Measurements from ENCODE around the gene RGS12. TPM values are rescaled to one million over a fixed set of nuclear protein-coding genes. Genes with fewer than 3 reads are reported as not detected.

Gene RGS12
- total RNA-seq, 1 donor from 2014 or later, result 59.5 TPM

DNA sequence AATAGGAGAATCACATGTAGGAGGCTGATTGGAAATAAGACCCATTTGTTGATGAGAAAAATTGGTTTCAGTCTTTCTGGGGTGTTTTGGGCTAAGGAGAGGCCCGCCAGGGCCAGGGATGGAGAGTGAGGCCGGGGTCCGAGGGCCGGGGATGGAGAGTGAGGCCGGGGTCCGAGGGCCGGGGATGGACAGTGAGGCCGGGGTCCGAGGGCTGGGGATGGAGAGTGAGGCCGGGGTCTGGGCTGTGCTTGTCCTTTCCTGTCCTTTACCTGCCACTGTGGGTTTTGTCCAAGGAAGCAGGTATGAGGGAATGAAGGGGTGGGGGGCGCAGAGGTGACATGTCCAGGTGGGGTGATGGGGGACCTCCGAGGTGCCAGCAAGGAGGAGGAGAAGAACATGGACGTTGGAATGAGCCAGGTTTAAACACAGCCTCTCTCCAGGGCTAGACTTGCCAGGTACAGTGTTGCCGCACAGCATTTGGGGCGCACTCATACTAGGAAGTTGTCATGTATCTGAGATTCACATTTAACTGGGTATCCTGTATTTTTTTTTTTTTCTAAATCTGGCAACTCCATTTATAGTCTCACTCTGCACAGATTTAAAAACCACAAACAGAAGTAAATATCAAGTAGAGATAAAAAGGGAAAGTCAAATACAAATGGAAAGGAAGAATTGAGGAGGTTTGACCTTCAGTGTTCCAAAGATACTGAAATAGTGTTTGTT lies 8.8 kb downstream of the RGS12 start:
- H3K27me3 ChIP-seq (ENCODE audit: low read depth), result no peaks in the 10 kb centered on the region
- peaks cover 50% of the 10 kb centered on the region for H3K4me1 ChIP-seq
- DNase-seq (no peak), ATAC-seq (no peak)
- no peak overlapping the region for H3K27ac ChIP-seq
- no peaks in the 10 kb centered on the region for H3K36me3 ChIP-seq
- no peaks in the 10 kb centered on the region for H3K9me3 ChIP-seq
- no peak overlapping the region for H3K4me3 ChIP-seq
- intact Hi-C loops (cut with DNase I), result no loop called here
- TF ChIP-seq, protein P1, sequence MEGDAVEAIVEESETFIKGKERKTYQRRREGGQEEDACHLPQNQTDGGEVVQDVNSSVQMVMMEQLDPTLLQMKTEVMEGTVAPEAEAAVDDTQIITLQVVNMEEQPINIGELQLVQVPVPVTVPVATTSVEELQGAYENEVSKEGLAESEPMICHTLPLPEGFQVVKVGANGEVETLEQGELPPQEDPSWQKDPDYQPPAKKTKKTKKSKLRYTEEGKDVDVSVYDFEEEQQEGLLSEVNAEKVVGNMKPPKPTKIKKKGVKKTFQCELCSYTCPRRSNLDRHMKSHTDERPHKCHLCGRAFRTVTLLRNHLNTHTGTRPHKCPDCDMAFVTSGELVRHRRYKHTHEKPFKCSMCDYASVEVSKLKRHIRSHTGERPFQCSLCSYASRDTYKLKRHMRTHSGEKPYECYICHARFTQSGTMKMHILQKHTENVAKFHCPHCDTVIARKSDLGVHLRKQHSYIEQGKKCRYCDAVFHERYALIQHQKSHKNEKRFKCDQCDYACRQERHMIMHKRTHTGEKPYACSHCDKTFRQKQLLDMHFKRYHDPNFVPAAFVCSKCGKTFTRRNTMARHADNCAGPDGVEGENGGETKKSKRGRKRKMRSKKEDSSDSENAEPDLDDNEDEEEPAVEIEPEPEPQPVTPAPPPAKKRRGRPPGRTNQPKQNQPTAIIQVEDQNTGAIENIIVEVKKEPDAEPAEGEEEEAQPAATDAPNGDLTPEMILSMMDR (IDR thresholded peaks at IDR 0.05), result no peak

DNA sequence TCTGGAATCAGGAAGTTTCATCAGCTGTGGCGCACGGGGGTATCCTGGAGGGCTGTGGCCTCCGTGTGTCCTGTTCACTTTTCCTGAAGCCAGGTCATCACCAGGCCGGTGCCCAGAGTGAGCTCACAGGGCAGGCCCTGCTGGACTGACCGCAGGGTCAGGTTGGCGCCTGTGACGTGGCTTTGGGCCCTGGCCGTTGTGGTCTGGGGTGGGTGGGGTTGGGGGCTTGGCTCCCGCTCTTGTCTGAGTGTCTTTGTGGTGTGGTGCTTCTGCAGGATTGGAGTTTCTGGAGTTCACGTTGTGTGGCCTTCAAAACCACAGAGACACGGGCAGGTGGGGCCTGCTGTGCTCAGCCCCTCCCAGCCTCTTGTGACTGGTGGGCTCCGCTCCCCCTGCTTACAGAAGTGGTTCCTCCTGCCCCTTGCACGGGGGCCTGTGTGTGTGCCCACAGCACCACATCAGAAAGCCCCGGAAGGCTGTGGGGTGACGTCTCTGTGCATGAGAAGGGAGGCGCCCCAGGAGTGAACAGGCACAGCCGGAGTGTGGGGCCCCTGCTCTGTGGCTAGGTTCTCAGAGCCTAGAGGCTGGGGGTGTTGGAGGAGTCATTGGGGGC lies 9.5 kb downstream of the RGS12 start:
- H3K4me1 ChIP-seq, result peaks cover 56% of the 10 kb centered on the region
- DNase-seq (no peak), ATAC-seq (peak; percentile 13 to 50)
- intact Hi-C loops (cut with DNase I), result no loop called here
- no peaks in the 10 kb centered on the region for H3K9me3 ChIP-seq
- H3K36me3 ChIP-seq, result no peaks in the 10 kb centered on the region
- no peak overlapping the region for H3K27ac ChIP-seq
- H3K27me3 ChIP-seq (ENCODE audit: low read depth), result no peaks in the 10 kb centered on the region
- TF ChIP-seq, protein P1 (IDR thresholded peaks at IDR 0.05), result no peak
- no peak overlapping the region for H3K4me3 ChIP-seq

DNA sequence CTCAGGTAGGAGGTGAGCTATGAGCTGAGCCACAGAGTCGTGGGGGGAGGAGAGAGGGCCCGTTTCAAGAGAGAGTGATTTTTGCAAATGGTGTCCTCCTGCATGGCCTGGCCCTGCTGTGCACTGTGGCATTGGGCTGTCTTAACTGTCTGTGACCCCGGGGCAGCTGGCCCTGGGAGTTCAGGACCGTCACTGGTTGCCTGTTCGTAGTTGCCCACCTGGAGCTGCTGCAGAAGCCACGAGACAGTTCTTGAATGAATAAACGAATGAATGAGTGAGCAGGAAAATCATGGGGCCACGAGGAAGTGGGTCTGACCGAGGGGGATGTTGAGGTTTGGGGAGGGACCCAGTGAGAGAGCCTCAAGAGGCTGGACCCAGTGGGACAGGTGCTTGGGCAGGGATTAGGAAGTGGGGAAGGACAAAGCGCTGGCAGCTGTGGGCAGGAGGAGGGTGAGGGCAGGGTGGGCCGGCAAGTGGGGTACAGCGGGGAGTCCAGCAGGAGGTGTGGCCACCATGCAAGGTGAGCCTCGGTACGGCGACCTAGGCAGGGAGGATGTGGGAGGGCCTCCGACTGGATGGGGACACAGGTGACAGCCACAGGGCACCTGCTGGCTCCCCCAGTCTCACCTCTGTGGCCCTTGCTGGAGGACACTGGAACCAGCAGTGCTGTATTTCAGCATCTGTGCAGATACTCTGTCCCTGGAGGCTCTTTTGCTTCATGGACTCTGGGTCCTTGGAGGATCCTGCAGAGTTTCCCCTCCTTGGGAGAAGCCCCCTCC lies 10.2 kb downstream of the RGS12 start:
- TF ChIP-seq, protein P1 (IDR thresholded peaks at IDR 0.05), result no peak
- ATAC-seq, result no peak
- DNase-seq, result no peak
- no peak overlapping the region for H3K27ac ChIP-seq
- H3K9me3 ChIP-seq, result no peaks in the 10 kb centered on the region
- peaks cover 57% of the 10 kb centered on the region for H3K4me1 ChIP-seq
- no peaks in the 10 kb centered on the region for H3K36me3 ChIP-seq
- H3K27me3 ChIP-seq (ENCODE audit: low read depth), result no peaks in the 10 kb centered on the region
- intact Hi-C loops (cut with DNase I), result no loop called here
- H3K4me3 ChIP-seq, result no peak overlapping the region

DNA sequence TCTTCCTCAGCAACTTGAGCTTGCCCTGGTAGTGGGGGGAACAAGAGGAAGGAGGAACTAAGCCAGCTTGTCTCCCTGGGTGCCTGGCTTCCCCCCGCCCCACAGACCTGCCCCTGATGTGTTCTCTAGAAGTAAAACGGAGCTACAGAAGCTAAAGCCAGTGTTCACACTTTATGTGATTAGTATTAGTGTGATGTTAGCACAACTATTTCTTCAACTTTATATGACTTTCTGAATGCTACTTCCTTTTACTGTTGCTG lies 10.7 kb downstream of the RGS12 start:
- TF ChIP-seq, protein P1 (IDR thresholded peaks at IDR 0.05), result no peak
- Histone ChIP-seq H3K27me3 (ENCODE audit: low read depth) (no peaks in the 10 kb centered on the region), H3K27ac (no peak overlapping the region), H3K9me3 (no peaks in the 10 kb centered on the region), H3K4me1 (peaks cover 57% of the 10 kb centered on the region), H3K36me3 (no peaks in the 10 kb centered on the region), H3K4me3 (no peak overlapping the region)
- intact Hi-C loops (cut with DNase I), result no loop called here
- no peak for ATAC-seq
- DNase-seq, result no peak

DNA sequence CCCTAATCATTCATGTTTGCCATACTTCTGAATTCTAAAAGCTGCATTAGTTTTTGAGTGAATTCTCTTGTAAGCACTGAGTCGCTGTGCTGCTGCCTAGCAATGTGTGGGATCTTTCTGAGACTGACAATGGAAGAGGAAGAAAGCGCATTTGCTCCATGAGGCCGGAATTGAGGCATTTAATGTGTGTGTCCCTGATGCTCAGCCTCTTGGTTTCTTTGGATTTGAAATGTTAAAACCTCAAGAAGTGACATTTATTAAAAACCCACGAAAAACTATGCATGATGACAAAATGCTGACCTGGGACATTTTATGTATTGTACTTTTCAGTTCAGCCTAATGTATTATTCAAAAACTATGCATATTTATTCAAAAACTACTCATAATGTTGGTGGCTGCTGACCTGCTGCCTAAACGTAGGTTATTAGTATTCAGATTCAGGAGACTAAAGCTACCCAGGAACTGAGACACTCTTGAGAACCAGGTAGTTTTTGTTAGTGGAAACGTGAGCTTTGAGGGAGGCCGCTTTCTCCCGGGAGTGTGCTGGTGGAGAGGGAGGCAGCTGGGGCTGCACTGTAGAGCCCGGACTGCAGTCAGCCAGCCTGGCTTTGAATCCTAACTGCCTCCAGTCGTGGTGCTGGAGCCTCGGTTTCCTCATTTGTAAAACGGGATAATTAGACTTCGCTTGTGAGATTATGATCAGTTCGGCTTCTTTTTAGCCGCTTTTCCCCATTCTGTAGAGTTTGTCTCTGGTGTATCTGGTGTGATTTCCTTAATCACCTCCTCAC lies 11.3 kb downstream of the RGS12 start:
- peaks cover 54% of the 10 kb centered on the region for H3K4me1 ChIP-seq
- no peak for ATAC-seq

More for the DNA sequence above, 11.3 kb downstream of the RGS12 start:
- Histone ChIP-seq H3K27ac (peak overlapping the region; percentile 47), H3K9me3 (no peaks in the 10 kb centered on the region), H3K27me3 (ENCODE audit: low read depth) (no peaks in the 10 kb centered on the region), H3K36me3 (no peaks in the 10 kb centered on the region), H3K4me3 (no peak overlapping the region)
- intact Hi-C loops (cut with DNase I), result no loop called here
- no peak for DNase-seq
- TF ChIP-seq, protein P1 (IDR thresholded peaks at IDR 0.05), result no peak
